ENCODE measurements around the gene KRI1.

Gene KRI1

DNA sequence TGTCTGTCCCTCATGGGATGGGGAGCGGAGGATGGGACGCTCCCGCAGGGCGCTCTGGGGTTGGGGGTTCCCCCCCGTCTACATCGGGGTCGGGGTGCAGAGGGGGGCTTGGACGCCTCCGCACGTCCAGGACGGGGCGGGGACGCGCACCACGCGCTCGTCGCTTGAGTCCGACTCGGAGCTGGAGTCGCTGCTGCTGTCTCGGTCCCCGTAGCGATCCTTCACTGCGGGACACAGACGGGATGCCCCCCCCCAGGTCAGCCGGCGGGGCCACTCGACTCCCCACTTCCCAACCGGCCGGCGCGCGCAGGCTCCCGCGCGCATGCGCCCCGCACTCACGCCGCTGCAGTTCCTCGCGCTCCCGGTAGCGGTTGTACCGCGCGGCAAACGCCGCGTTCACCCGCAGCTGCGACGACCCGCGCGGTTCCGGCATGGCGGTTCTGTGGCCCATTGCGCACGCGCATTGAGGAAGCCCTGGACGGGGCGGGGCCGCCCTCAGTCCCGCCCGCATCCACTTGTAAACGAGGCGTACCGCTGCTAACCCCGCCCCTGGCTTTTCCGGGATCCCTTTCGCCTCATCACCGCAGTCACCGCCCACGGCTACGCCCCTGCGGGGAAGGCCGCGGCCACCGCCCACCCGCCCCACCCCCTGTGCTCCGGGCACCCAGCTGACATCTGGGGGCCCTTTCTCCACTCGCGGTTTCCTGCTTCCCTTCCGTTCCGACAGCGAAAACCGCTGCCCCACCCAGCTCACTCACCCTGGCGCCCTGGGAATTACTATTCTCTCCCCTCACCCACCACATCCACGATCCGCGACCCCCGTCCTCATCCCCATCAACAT, at the start of gene KRI1:
Gene KRI1, minus strand, starts transcription at position 444 of the 841 bp plus-strand sequence. Its CDS starts 11 bp downstream, at position 433.
- DNase-seq, result peak; percentile 99

DNA sequence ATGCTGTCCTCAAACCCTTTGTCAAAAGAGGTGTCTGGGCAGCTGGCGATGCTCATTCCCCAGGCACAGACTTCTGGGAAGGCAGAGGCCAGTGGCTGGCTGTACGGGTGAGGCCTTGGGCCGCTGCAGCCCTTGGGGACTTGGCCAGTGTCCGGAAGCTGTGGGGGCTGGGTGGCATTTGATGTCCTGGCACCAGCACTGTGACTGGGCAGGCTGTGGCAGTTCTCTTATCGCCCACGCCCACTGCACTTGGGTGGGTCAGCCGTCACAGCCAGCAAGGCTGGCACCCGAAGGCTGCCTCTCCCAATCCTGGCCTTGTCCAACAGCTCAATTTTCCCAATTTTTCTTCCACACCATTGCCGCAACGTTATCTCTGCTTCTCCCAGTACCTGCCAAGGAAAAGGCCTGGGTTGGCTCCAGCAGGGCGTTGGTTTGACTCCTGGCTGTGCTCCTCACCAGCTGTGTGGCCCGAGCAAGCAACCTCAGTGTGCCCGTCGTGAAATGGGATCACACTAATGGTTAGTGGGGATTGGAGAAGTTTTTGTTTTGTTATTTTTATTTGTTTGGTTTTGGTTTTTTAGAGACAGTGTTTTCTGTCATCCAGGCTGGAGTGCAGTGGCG, 46.8 kb upstream of the KRI1 start:
- no peak for DNase-seq

DNA sequence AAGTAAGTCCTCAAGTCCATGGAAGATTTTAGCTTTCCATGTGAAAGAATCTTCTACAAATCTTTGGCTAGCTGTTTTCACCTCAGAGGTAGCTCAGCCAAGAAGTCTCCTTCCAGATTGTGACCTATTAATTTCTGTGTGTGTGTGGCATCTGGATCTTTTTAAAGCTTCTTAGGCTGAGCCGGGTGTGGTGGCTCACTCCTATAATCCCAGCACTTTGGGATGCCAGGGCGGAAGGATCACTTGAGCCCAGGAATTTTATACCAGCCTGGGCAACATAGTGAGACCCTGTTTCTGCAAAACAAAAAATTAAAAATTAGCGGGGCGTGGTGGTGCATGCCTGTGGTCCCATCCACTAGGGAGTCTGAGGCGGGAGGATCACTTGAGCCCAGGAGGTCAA, 46.1 kb upstream of the KRI1 start:
- DNase-seq, result no peak

DNA sequence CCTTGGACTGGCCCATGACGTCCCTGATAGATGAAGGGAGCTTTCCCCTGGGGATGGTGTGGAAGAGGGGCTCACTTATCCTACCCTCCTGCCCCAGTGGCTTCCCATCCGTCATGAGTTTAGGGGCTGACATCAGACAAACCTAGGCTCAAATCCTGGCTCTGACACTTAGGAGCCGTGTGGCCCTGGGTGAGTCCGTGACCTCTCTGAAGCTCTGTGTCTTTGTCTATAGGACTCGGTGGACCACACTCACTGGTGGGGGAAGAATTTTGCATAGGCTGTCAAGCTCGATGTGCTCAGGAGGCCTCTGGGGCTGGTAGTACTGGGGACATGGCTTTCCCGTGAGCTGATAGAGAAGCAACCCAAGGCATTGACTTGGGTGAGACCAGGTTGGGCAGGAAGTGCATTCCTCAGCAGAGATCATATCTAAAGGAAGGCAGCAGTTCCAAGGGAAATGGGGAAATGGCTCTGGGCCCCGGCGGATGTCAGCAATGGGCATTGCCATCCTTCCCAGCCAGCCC, 38.7 kb upstream of the KRI1 start:
- DNase-seq, result no peak

DNA sequence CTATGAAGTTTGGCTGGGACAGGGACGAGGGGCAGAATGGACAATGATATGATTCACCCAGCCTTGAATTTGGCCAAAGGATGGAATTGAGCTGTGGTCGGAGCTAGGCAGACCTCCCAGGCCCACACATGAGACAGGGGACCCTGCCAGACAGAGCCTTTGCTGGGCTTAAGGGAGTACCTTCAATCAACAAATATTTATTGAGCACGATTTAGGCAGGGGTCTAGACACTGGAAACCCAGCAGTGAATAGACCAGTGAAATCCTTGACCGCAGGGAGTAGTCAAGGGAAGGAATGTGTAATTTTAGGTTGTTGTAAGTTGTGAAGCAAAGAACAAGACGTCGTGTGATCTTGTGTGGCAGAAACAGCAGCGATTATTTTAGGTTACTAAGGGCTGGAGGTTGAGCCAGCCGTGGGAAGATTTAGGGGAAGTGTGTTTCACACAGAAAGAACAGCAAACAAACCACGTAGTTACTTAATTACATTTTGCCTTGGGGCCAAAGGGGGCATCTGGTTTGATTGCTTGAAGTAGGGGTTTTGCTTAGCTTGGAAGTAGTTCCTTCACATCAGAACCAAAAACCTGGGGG, 38.2 kb upstream of the KRI1 start:
- peak; percentile 27 for DNase-seq

DNA sequence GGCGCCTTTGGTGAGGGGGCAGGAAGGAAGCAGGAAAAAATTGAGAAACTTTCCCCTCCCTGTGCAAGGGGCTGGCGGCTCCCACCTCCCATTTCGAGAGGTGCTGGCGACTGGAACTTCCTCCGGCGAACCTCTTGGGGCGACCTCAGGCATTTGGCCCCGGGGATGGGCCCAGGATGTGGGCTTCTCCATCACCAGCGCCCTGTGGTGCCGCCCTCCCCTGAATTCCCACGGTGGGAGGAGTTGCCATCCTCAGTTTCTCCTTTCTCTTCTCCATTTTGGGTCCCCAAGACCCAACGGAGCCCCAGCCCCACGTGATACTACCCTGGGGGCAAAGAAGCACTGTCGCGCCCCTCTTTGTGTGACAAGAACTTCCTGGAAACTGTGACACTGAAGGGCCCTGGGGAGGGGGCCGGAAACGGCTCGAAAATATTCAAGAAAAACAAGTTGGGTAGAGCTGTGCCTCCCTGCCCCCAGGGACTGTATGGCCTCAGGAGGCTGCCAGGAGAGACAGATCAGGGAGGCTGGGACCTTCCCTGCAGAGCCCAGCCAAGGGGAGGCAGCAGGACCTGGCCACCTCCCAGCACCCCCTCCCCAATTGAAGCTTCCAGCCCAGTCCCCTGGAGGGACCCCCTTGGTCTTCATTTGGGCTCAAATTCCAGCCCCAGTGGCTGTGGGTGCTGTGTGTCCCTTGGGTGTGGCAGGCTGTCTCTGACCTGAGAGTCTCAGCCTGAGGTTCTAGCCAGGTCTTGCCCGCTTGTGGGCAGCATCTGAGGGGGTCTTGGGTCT, 37.5 kb upstream of the KRI1 start:
- DNase-seq, result peak; percentile 83

DNA sequence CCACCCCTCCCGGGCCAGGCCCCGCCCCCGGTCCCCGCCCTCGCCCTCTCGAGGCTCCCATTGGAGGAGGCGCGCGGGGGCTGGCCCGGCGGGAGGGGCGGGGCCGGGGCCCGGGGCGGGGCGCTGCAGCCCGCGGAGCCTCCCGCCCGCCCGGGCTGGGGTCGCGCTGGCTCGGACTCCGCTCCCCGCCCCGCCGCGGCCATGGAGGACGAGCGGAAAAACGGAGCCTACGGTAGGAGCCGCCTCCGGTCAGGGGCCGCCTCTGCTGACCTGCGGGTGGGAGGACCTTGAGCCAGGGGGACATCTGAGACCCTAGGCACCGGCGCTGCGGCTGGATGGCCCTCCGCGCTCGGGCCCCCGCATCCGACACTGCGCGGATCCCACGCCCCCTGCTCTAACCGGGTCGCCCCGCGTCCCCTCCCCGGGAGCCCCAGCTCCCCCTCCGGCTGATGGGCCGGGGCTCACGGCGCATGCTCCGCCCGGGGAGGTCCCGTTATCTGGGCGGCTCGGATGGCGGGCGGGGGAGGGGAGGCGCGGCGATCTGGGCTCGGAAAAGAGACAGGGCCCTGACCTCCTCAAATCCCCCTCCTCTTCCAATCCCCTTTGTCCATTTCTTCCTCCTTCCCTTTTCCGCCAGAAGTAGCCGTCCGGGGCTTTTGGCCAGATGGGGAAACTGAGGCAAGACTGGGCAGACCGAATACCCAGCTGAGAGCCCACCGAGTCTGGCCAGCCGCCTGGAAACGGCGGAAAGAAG, 36.7 kb upstream of the KRI1 start:
- DNase-seq, result peak; percentile 88

DNA sequence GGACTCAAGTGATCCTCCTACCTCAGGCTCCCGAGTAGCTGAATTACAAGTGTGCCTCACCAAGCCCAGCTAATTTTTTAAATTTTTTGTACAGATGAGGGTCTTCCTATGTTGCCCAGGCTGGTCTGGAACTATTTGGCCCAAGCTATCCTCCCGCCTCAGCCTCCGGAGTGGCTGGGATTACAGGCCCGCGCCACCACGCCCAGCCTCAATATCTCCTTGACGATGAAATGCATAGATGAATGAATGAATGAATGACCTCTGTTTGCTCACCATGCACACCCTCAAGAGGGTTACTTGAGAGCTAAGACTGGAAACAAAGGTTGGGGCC, 36.2 kb upstream of the KRI1 start:
- no peak for DNase-seq

DNA sequence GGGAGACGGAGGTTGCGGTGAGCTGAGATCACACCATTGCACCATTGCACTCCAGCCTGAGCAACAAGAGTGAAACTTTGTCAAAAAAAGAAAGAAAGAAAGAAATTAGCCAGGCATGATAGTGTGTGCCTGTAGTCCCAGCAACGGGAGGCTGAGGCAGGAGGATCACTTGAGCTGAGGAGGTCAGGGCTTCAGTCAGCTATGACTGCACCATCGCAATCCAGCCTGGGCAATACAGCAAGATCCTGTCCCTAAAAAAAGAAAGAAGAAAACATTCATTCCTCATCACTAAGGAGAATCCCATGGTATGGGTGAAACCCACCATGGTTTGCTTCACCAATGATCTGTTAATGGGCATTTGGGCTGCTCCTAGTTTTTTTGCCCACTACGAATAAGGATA, 34.3 kb upstream of the KRI1 start:
- DNase-seq, result no peak

DNA sequence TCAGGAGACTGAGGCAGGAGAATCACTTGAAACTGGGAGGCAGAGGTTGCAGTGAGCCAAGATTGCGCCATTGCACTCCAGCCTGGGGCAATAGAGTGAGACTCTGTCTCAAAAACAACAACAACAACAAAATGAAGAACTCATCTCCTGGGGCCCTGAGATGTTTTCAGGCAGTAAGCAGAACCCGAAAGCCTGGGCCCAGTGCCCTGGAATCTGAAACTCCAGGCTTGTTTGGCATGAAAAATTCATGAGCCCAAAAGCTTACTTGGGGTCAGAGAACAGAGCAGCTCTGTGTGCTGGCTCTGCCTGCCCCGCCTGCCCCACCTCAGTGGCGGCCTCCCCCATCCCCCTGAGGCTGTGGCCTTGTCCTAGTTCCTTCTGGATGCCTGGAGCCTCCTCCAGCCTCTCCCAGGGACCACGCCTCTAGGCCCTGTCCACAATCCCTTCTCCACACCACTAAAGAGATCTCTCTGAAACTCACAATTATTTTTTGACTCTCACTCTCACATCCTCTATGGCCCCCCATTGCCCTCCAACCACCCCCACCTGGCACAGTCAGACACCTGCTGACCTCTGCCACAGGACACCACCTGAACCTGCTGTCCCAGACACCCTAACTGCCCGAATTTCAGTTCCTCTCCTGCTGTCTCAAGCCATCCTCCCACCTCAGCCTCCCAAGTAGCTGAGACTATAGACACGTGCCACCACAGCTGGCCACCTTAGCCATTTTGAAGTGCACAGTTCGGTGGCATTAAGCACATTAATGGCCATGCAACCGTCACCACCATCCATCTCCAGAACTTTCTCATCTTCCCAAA, 28.2 kb upstream of the KRI1 start:
- no peak for DNase-seq

DNA sequence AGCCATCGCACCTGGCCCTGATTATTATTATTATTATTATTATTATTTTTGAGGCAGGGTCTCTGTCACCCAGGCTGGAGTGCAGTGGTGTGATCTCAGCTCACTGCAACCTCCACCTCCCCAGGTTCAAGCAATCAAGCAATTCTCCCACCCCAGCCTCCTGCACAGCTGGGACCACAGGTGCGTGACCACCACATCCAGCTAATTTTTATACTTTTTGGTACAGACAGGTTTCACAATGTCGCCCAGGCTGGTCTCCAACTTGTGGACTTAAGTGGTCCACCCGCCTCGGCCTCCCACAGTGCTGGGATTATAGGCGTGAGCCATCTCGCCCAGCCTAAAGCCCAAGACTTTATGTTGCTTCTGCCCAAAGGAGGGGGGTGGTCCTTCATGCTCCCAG, 27.3 kb upstream of the KRI1 start:
- DNase-seq, result no peak

DNA sequence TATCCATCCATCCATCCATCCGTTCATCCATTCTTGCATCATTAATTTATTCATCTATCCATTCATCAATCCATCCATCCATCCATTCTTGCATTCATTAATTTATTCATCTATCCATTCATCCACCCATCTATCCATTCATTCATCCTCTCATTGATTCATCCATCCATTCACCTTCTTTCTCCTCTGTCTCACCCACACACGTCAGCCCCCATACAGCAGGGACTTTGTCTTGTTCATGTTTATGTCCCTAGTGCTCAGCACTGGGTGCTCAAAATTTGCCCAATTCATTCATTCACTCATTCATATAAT, 22.0 kb upstream of the KRI1 start:
- DNase-seq, result no peak

DNA sequence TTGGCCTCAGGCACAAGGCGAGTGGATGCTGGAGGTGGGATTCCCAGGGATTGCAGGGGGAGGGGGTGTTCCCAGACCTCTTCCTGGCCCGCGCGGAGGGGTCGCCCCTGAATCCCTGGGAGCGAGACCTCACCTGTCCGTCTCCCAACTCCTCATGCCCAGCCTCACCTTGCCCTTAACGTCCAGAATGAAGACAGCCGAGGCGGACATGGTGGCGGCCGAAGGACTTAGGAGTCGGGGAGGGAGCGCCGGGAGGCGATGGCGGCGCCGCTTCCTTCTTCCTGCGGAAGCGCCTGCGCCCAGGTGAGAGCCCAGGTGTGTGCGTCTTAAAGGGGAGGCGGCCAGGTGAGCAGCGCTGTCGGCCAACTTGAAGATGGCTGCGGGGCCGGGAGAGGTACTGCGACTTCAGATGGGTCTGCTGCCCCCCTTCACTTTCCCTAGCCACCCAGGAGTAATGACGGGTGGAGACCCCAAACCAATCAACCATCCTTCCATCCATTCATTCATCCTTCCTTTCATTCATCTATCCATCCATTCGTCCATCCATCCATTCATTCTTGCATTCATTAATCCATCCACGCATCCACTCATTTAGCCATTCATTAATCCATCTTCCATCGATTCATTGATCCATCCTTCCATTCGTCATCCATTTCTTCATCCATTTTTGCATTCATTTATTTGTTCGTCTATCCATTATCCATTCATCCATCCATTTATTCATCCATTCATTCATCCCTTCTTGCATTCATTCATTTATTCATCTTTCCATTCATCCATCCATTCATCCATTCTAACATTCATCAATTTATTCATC, 21.4 kb upstream of the KRI1 start, which contains the start of gene AP1M2:
Gene AP1M2, minus strand, starts transcription at position 291 of the 817 bp plus-strand sequence. Its CDS starts 81 bp downstream, at position 210.
- DNase-seq, result no peak

DNA sequence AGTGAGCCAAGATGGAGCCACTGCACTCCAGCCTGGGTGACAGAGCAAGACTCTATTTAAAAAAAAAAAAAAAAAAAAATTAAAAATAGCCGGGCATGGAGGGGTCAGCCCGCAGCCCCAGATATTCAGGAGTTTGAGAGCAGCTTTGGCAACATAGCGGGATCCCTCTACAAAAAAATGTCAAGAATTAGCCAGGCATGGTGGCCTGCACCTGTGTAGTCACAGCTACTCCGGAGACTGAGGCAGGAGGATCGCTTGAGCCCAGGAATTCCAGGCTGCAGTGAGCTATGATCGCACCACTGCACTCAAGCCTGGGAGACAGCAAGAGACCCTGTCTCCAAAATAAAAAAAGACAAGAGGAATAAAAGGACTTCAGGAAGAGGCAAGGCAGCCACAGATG, 20.6 kb upstream of the KRI1 start:
- DNase-seq, result no peak

DNA sequence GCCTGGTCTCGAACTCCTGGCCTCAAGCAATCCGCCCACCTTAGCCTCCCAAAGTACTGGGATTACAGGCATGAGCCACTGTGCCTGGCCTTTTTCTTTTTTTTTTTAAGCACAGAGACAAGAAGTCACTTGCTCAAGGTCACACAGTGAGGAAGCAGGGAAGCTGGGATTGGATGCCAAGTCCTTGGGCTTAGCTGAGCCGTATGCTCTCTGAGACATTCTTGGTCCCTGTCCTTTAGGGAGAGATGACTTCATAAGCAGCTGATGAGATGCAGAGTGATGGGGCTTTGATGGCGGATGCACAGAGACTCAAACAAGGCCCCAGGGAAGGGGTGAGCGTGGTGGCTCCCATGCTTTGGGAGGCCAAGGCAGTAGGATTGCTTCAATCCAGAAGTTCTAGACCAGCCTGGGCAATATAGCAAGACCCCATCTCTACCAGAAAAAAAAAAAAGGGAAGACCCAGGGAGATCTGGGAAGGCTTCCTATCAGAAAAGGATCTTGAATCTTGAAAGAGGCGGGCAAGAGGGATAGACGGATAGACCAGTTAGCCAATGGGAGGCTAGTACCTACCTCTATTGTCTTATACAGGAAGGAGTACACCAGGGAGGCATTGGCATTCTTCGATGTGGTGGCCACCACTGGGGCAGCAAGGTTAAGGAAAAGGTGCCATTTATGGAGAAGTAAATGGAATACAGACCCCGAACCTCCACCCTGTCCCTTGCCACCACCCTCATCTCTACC, 17.4 kb upstream of the KRI1 start:
- no peak for DNase-seq

DNA sequence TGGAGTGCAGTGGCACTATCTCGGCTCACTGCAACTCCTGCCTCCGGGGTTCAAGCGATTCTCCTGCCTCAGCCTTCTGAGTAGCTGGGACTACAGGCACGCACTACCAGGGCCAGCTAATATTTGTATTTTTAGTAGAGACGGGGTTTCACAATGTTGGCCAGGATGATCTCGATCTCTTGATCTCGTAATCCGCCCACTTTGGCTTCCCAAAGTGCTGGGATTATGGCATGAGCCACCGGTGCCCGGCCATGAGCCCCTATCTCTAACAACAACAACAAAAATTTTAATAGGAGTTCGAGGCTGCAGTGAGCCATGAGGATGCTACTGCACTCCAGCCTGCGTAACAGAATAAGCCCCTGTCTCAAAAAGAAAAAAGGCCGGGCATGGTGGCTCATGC, 16.3 kb upstream of the KRI1 start:
- DNase-seq, result no peak

DNA sequence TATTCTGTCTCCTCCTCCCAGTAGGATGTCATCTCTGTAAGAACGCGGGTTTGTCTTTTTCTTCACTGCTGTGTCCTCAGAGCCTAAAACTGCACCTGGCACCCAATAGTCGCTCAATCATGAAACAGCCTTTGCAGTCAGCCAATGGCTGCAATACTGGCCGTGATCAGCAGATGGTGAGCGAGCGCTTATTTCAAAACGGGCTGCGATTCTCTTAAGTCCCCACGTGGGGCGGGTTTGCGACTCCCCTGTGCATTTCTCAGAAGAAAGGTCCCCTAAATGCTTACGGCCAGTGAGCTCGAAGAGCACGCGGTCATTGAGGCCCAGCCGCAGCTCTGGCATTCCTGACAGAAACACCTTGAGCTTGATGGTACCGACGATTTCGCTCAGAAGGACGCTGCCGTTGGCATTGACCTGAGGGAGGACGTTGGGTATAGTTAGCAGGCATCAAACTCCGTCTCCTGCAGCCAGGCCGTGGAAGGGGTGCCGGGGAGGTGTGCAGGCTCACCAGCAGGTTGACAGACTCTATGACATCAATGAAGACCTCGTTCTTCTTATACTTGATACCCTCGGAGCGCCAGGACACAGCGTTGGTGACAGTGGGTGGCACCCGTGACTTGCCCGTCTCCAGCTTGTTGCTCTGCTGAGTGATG, 15.3 kb upstream of the KRI1 start:
- peak; percentile 90 for DNase-seq

DNA sequence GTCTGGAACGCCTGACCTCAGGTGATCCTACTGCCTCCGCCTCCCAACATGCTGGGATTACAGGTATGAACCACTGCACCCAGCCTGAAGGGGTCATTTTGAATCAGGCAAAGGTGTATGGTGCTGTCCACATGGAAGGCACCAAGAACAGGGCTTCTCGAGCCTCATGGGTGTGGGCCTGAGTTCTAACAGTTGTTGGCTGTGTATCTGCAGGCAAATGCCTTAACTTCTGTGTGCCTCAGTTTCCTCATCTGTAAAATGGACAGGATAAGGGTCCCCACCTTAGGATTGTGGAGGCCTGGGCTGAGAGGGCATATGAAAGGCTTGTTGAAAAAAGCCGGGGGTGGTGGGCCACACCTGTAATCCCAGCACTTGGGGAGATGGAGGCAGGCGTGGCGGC, 12.1 kb upstream of the KRI1 start:
- DNase-seq, result no peak

DNA sequence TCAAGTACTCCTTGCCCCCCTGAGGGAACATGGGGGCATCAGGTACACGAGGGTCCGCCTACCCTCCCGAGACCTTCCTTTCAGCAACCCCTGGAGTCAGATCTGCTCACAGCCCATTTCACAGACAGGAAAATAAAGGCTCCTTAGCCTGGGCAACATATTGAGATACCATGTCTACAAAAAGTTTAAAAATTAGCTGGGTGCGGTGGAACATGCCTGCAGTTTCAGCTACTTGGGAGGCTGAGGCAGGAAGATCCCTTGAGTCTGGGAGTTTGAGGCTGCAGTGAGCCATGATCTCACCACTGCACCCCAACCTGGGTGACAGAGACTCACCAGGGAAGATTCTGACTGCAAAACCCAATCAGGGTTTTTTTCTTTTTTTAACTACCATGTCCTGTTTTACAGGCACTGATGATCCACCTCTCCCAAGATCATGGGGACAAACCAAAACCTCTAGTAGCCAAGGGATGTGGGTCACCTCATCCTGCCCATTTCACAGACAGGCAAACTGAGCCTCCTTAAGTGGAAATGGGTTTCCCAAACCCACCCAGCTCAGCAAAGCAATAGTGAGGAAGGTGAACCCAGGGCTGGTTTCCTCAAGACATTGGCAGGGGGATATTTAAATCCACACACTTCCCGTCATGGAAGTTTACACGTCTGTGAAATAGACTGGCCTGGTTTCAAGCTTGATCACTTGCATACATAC, 9.4 kb upstream of the KRI1 start:
- DNase-seq, result no peak

Data from activated gamma-delta T cell treated with Interleukin-2 at 50 U/mL for 16 hours (primary cell).